Measurements from ENCODE around the gene AATK. TPM values are rescaled to one million over a fixed set of nuclear protein-coding genes. Genes with fewer than 3 reads are reported as not detected.

AATK gene
- total RNA-seq, 1 experiment from 2014 or later, result 4.4 TPM

DNA sequence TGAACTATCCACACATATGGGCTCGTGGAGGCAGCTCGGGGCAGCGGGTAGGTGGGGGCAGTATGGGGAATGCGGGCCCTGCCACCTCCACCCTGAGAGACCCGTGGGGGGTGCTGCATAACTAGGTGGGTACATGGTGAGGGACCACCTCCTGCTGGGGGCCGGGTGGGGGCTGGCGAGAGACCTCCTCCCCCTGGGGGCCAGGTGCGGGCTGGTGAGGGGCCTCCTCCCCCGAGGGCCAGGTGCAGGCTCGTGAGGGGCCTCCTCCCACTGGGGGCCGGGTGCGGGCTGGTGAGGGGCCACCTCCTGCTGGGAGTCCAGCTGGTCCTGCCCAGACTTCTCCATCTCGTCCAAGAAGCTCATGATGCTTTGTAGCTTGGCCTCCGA lies 31.4 kb upstream of the AATK start:
- no peaks in the 10 kb centered on the region for H3K27me3 ChIP-seq (ENCODE audit: insufficient read depth, low read length)
- no peak overlapping the region for H2AFZ ChIP-seq (ENCODE audit: low read depth, low read length, poor library complexity, severe bottlenecking)
- H4K20me1 ChIP-seq (ENCODE audit: insufficient read depth), result no peaks in the 10 kb centered on the region
- ATAC-seq (no peak), DNase-seq (ENCODE audit: low read depth, low spot score) (no peak)
- H3K9me3 ChIP-seq (ENCODE audit: control insufficient read depth in 1 of 2, insufficient read depth in 1 of 2, low read depth in 1 of 2, low read length in 2 of 2), result no peaks in the 10 kb centered on the region
- H3K79me2 ChIP-seq (ENCODE audit: insufficient read depth, low read length), result no peaks in the 10 kb centered on the region
- TF ChIP-seq SP1 (IDR thresholded peaks at IDR 0.05; ENCODE audit: low read depth), result no peak
- no peak for TF ChIP-seq JUND (IDR thresholded peaks at IDR 0.05)
- no peak for TF ChIP-seq REST (IDR thresholded peaks at IDR 0.05; ENCODE audit: low read depth)
- TF ChIP-seq CEBPB (IDR thresholded peaks at IDR 0.05; ENCODE audit: low read depth), result no peak
- TF ChIP-seq ZFX (IDR thresholded peaks at IDR 0.05), result no peak
- no peak for TF ChIP-seq ELF1 (IDR thresholded peaks at IDR 0.05; ENCODE audit: borderline replicate concordance, low read depth)
- TF ChIP-seq EZH2phosphoT487 (IDR thresholded peaks at IDR 0.05; ENCODE audit: borderline replicate concordance), result no peak
- no peak for TF ChIP-seq TCF7L2 (IDR thresholded peaks at IDR 0.05; ENCODE audit: borderline replicate concordance, extremely low read depth, insufficient read depth, insufficient read length)
- no peak for TF ChIP-seq ZNF274 (IDR thresholded peaks at IDR 0.05; ENCODE audit: low read depth, low read length)
- TF ChIP-seq, protein P1, sequence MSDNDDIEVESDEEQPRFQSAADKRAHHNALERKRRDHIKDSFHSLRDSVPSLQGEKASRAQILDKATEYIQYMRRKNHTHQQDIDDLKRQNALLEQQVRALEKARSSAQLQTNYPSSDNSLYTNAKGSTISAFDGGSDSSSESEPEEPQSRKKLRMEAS (IDR thresholded peaks at IDR 0.05), result no peak
- H3K4me2 ChIP-seq (ENCODE audit: low read length), result no peak overlapping the region
- no peak overlapping the region for H3K27ac ChIP-seq (ENCODE audit: low read depth, low read length)
- RAD21 ChIA-PET (ENCODE audit: low non-redundant PET in 1 of 2, low total read pairs in 2 of 2, uncharacterized antibody in 2 of 2, unreplicated experiment in 2 of 2), result no interaction called here
- H3K36me3 ChIP-seq (ENCODE audit: control insufficient read depth in 1 of 2, insufficient read depth in 2 of 2, low read length in 2 of 2), result peaks cover 3 to 5% of the 10 kb centered on the region in 2 experiments
- CTCF ChIA-PET, result interaction anchor here (0.9 kb wide), 1 partner anchor 55 kb away, joined by 3 read pairs; no protein-coding TSS in a partner anchor
- no peak overlapping the region for H3K9ac ChIP-seq (ENCODE audit: low read length)
- peaks cover 0 to 8% of the 10 kb centered on the region in 2 experiments; a peak in 1 of 4 replicates for H3K4me1 ChIP-seq (ENCODE audit: control insufficient read depth in 1 of 2, insufficient read depth in 2 of 2, low read length in 2 of 2)
- intact Hi-C loops (cut with micrococcal nuclease), result no loop called here
- H3K4me3 ChIP-seq (replicated peaks in 1 of 2; ENCODE audit: low read depth in 1 of 2, low read length in 2 of 2), result no peak overlapping the region
- POLR2A ChIA-PET, result no interaction called here
- no peaks in the 10 kb centered on the region for H3K9me2 ChIP-seq (ENCODE audit: insufficient read depth)
- no TSS peak for BruUV-seq (replicated peaks)

Data from HCT116 (cell line).